ENCODE results near the gene TPMT. TPM values are rescaled to one million over a fixed set of nuclear protein-coding genes. Genes with fewer than 3 reads are reported as not detected.

TPMT gene
- total RNA-seq, result 11.6 and 13.9 TPM in 2 replicates

GRCh38 chr6:18154507-18155149, at the start of gene TPMT:
Gene TPMT (minus strand): TSS chr6:18155077. CDS start chr6:18149127, 5,950 bp downstream.

GRCh38 chr6:18155150-18155863, 430 bp upstream of the TPMT start, which contains the start of gene KDM1B:
Gene KDM1B (plus strand): TSS chr6:18155422. CDS start chr6:18159896, 4,474 bp downstream.

GRCh38 chr6:18122128-18123093, 32.5 kb downstream of the TPMT start, which contains the start of gene NHLRC1:
Gene NHLRC1 (minus strand): TSS chr6:18122677. CDS start chr6:18122606, 71 bp downstream.

Other genes starting within 250 kb of the TPMT start
- 88.7 and 91.5 TPM in 2 replicates for gene KIF13A, start 167.4 kb downstream of the TPMT start, total RNA-seq
- 2.6 and 2.9 TPM in 2 replicates for gene NHLRC1, start 32.4 kb downstream of the TPMT start, total RNA-seq
- gene KDM1B, start 345 bp upstream of the TPMT start, total RNA-seq, result 26.7 and 33.7 TPM in 2 replicates
- gene DEK, start 109.5 kb upstream of the TPMT start, total RNA-seq, result 34.5 and 55.5 TPM in 2 replicates
- gene RNF144B, start 232.3 kb upstream of the TPMT start, total RNA-seq, result 1.2 and 2.7 TPM in 2 replicates